OCI-LY7 (cell line): ENCODE data around the gene COP1.

Experiments used
- CTCF ChIP-seq: fragments of 200-600 bp; sonication (generic); conservative IDR thresholded peaks from 2 replicates; pipeline ENCODE4 v1.5.1; 2014; ENCODE audit warnings: mild to moderate bottlenecking, antibody characterized with exemption, low read length, moderate library complexity, mixed read lengths
- EZH2phosphoT487 ChIP-seq: fragments of 200-600 bp; sonication (generic); IDR thresholded peaks from 2 replicates; pipeline ENCODE4 v1.6.1; 2018; ENCODE audit warnings: low read depth, borderline replicate concordance, mild to moderate bottlenecking, mixed run types, antibody characterized with exemption, low read length, moderate library complexity, mixed read lengths

DNA sequence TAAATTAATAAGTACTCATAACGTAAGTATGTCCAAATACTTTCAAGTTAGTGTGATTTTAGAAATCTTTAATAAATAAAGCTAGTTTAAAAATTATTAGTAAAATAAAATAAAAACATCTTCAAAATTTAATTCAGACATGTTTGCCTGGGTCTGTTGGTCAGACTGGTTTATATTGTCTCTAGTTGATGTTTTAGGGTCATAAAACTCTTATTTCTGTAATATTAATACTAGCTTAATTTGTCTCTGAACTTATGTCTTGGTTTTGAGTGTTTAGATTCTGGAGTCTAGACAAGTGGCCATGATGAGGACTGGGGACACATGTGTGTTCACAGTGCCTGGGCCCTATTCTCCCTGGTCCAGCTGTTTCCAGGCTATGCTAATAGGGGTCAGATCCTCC is 279.1 kb downstream of the COP1 start:
- TF ChIP-seq CTCF (no peak), EZH2phosphoT487 (no peak)
